NB4 (cell line): ENCODE measurements around the gene RNASET2.

Experiments
- CTCF ChIP-seq: IDR thresholded peaks from one replicate; pipeline ENCODE4 v1.5.1; 2012; ENCODE audit warnings: low read depth, low read length
- MAX ChIP-seq: IDR thresholded peaks from 2 replicates; pipeline ENCODE4 v1.6.1; 2011; ENCODE audit warnings: low read depth, low read length

GRCh38 chr6:166959911-166960608 is 3.7 kb upstream of the RNASET2 start:
- TF ChIP-seq CTCF (no peak), MAX (no peak)
